Endodermal cell (in vitro differentiated cells): ENCODE results near the gene UGT1A3. TPM values are rescaled to one million over a fixed set of nuclear protein-coding genes. Genes with fewer than 3 reads are reported as not detected.
A peak's percentile ranks its signal among the peaks of the same experiment; 100 is the strongest.
"Not testable (repeated sequence)": the region's sequence is repeated elsewhere in the genome, so short reads cannot be mapped to it uniquely, and the experiment has no call there.

Source experiments
- DNase-seq: peaks from one replicate; pipeline ENCODE4 v3.0.0-alpha.2; 2017
- H3K27ac ChIP-seq: 2 replicates; pipeline ENCODE4 v1.5.1; 2013; ENCODE audit warnings: mild to moderate bottlenecking, low read depth, low read length, moderate library complexity
- H3K27me3 ChIP-seq: 2 replicates; pipeline ENCODE4 v1.6.1; 2013; ENCODE audit warnings: mild to moderate bottlenecking, low read length, moderate library complexity; ENCODE audit not compliant: insufficient read depth, control insufficient read depth, poor library complexity, severe bottlenecking
- H3K36me3 ChIP-seq: 2 replicates; pipeline ENCODE4 v1.7.0; 2013; ENCODE audit warnings: mild to moderate bottlenecking, low read length, moderate library complexity; ENCODE audit not compliant: control insufficient read depth, insufficient read depth
- H3K4me1 ChIP-seq: one replicate; pipeline ENCODE4 v1.7.0; 2013; ENCODE audit warnings: low read length; ENCODE audit not compliant: control insufficient read depth, insufficient read depth
- H3K4me3 ChIP-seq: 2 replicates; pipeline ENCODE4 v1.5.1; 2013; ENCODE audit warnings: mild to moderate bottlenecking, low read length, moderate library complexity
- H3K9ac ChIP-seq: 2 replicates; pipeline ENCODE4 v1.6.1; 2013; ENCODE audit warnings: mild to moderate bottlenecking, low read length, moderate library complexity; ENCODE audit not compliant: poor library complexity, severe bottlenecking; ENCODE audit errors: extremely low read depth
- H3K9me3 ChIP-seq: 2 replicates; pipeline ENCODE4 v1.6.1; 2013; ENCODE audit warnings: mild to moderate bottlenecking, low read length, moderate library complexity; ENCODE audit not compliant: control insufficient read depth
- H3K27ac Mint-ChIP-seq: 2 replicates; pipeline ENCODE4 v1.8.0; 2020; ENCODE audit warnings: mixed read lengths
- H3K27me3 Mint-ChIP-seq: 2 replicates; pipeline ENCODE4 v1.8.0; 2021; ENCODE audit warnings: mild to moderate bottlenecking, mixed read lengths; ENCODE audit not compliant: insufficient read depth
- H3K36me3 Mint-ChIP-seq: 2 replicates; pipeline ENCODE4 v1.8.0; 2020; ENCODE audit warnings: low read depth, mixed read lengths
- H3K4me1 Mint-ChIP-seq: 2 replicates; pipeline ENCODE4 v1.8.0; 2020; ENCODE audit warnings: mixed read lengths
- H3K4me3 Mint-ChIP-seq: 2 replicates; pipeline ENCODE4 v1.8.0; 2020; ENCODE audit warnings: mild to moderate bottlenecking, moderate library complexity, mixed read lengths
- H3K9me3 Mint-ChIP-seq: 2 replicates; pipeline ENCODE4 v1.8.0; 2020; ENCODE audit warnings: mild to moderate bottlenecking, mixed read lengths
- CTCF ChIP-seq: fragments of 200-600 bp; sonication (generic); conservative IDR thresholded peaks from 2 replicates; pipeline ENCODE4 v1.5.0; 2021; ENCODE audit warnings: antibody characterized with exemption, mild to moderate bottlenecking
- WGBS, 2 experiments: methylation state at CpG; one replicate each; pipeline versions ENCODE4 v1.1.5 to v1.1.7; 2013; ENCODE audit warnings: missing lambda C conversion rate in 2 of 2, mixed read lengths in 1 of 2; ENCODE audit not compliant: insufficient coverage in 1 of 2, insufficient read length in 1 of 2; 5-methylcytosine and 5-hydroxymethylcytosine counted together
- total RNA-seq, 2 donors: library from RNA; stranded (reverse); fragmentation: NEBNext Ultra II Directional in 1 of 2; extraction: Animal tissue kit (Norgen Biotek cat#: 25700) in 1 of 2; gene quantifications; 2 replicates in 1 of 2; 3 replicates in 1 of 2; pipeline ENCODE4 v1.2.1, GENCODE V29; 2021

Gene UGT1A3
- total RNA-seq, 2 donors from 2014 or later: not detected

GRCh38 chr2:233700028-233700635 lies 28.7 kb upstream of the UGT1A3 start:
- Mint-ChIP-seq H3K36me3 (no peaks in the 10 kb centered on the region), H3K4me1 (peaks cover 24% of the 10 kb centered on the region), H3K27me3 (peaks cover 1% of the 10 kb centered on the region), H3K4me3 (no peak overlapping the region), H3K9me3 (peaks cover 3% of the 10 kb centered on the region), H3K27ac (peak overlapping the region; percentile 48)
- Histone ChIP-seq H3K36me3 (no peaks in the 10 kb centered on the region), H3K27ac (peak overlapping the region; percentile 81), H3K4me3 (no peak overlapping the region), H3K9me3 (no peaks in the 10 kb centered on the region), H3K4me1 (peaks cover 6% of the 10 kb centered on the region), H3K9ac (no peak overlapping the region), H3K27me3 (no peaks in the 10 kb centered on the region)
- no peak for DNase-seq
- no peak for TF ChIP-seq CTCF
- WGBS, 2 experiments: 47 to 60% methylated on average over 1 of the region's 1 CpG

DNA sequence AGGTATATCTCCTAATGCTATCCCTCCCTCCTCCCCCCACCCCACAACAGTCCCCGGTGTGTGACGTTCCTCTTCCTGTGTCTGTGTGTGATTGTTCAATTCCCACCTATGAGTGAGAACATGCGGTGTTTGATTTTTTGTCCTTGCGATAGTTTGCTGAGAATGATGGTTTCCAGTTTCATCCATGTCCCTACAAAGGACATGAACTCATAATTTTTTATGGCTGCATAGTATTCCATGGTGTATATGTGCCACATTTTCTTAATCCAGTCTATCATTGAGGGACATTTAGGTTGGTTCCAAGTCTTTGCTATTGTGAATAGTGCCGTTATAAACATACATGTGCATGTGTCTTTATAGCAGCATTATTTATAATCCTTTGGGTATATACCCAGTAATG lies 28.0 kb upstream of the UGT1A3 start:
- H3K4me3 Mint-ChIP-seq, H3K27me3 ChIP-seq, H3K4me3 ChIP-seq, H3K9ac ChIP-seq, H3K27ac Mint-ChIP-seq, H3K9me3 Mint-ChIP-seq, H3K36me3 ChIP-seq, H3K36me3 Mint-ChIP-seq, DNase-seq, H3K27me3 Mint-ChIP-seq, H3K4me1 ChIP-seq, H3K27ac ChIP-seq, H3K9me3 ChIP-seq: not testable (repeated sequence)
- 95% methylated on average over 3 of the region's 5 CpGs; no CpG with 5 or more reads in 1 of the 2 experiments for WGBS, 2 experiments
- H3K4me1 Mint-ChIP-seq: peaks cover 24% of the 10 kb centered on the region

- H3K4me3 Mint-ChIP-seq: no peak overlapping the region
- Histone ChIP-seq H3K4me1 (peaks cover 6% of the 10 kb centered on the region), H3K4me3 (no peak overlapping the region), H3K27ac (no peak overlapping the region), H3K9ac (no peak overlapping the region), H3K27me3 (no peaks in the 10 kb centered on the region), H3K36me3 (no peaks in the 10 kb centered on the region), H3K9me3 (no peaks in the 10 kb centered on the region)
- H3K4me1 Mint-ChIP-seq: peaks cover 24% of the 10 kb centered on the region
- TF ChIP-seq CTCF: no peak
- 78% methylated on average over 3 of the region's 3 CpGs; no CpG with 5 or more reads in 1 of the 2 experiments for WGBS, 2 experiments
- H3K36me3 Mint-ChIP-seq: no peaks in the 10 kb centered on the region
- H3K9me3 Mint-ChIP-seq: peaks cover 3% of the 10 kb centered on the region
- peaks cover 1% of the 10 kb centered on the region for H3K27me3 Mint-ChIP-seq
- no peak overlapping the region for H3K27ac Mint-ChIP-seq
- DNase-seq: no peak
Measured at GRCh38 chr2:233702238-233702637, 26.6 kb upstream of the UGT1A3 start.
